HT-29 (cell line): ENCODE data around the gene PNKP. TPM values are rescaled to one million over a fixed set of nuclear protein-coding genes. Genes with fewer than 3 reads are reported as not detected.

Experiments
- DNase-seq: peaks from one replicate; pipeline ENCODE4 v3.0.0-alpha.2; 2015; ENCODE audit warnings: low spot score
- total RNA-seq: library from RNA; depleted of rRNA; stranded (reverse); fragments of >200 nt; shearing (Covaris generic); gene quantifications from 2 replicates; pipeline ENCODE4 v1.2.3, GENCODE V29; 2014

Gene PNKP
- total RNA-seq, 1 experiment from 2014 or later: 243 TPM

GRCh38 chr19:49890349-49891311, 23.3 kb upstream of the PNKP start:
- DNase-seq: peak; percentile 71

- DNase-seq: peak; percentile 90
Observed at GRCh38 chr19:49889687-49890348, 22.4 kb upstream of the PNKP start.

- no peak for DNase-seq
Observed at GRCh38 chr19:49889038-49889686, 21.8 kb upstream of the PNKP start.

DNA sequence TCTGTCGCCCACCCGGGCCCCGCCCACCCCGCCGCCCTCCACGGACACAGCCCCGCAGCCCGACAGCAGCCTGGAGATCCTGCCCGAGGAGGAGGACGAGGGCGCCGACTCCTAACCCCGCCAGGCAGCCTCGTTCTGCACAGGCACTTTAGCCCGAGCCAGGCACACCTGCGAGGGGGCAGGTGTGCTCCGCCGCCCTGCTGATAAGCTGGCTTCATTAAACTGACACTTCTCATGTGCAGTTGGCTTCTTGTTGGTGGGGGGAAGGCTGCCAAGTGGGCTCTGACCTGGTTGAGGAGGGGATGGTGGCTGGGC, 21.1 kb upstream of the PNKP start:
- DNase-seq: peak; percentile 59

DNA sequence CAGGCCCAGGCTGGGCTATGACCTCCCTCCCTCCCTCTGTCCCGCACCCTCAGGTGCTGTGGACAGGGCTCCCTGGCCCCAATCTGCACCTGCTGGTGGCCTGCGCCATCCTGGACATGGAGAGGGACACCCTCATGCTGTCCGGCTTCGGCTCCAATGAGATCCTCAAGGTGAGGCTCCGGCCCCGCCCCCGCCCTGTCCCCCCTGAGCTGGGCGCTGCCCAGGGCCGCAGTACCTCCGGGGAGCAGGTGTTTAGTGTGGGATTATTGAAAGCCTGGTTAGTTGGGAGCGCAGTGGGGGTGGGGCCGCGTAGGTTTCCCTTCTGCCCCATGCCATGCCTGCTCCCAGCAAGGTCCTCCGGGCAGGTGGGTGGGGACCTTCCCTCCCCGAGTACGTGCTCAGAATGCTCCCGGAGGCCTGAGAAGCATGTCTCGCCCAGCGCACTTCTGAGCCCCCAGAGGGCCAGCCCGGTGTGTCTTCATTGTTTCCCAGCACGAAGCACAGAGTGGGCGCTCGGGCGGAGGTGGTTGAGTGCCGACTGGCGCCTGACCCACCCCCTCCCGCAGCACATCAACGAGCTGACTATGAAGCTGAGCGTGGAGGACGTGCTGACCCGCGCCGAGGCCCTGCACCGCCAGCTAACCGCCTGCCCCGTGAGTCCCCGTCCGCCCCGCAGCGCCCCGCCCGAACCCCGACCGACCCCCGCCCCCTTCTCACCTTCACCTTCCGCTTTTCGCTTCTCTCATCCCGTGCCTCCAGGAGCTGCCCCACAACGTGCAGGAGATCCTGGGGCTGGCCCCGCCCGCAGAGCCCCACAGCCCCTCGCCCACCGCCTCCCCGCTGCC, 20.5 kb upstream of the PNKP start:
- peak; percentile 85 for DNase-seq

DNA sequence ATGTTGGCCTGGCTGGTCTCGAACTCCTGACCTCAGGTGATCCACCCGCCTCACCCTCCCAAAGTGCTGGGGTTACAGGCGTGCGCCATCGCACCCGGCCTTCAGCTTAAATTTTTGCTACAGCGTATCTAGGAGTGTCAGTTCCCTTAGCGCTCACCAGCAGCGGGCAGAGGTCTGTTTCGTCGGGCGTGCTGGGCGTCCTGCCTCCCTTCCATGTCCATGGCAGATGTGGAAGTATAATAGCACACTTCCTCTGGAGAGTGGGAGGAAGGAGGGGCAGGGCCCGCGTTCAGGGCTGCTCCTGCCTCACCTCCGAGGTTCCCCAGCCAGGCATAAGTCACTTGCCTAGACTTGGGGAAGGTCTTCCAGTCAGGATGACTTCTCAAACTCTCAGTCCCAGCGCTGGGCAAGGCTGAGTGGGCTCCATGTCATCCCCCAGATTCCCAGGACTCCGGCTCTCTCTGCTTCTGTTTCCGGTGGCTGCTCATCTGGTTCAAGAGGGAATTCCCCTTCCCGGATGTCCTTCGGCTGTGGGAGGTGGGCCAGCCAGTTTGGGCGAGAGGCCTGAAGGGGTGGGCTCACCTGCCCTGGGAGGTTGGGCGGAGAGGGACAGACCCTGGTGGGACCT, 19.8 kb upstream of the PNKP start:
- DNase-seq: peak; percentile 81

DNA sequence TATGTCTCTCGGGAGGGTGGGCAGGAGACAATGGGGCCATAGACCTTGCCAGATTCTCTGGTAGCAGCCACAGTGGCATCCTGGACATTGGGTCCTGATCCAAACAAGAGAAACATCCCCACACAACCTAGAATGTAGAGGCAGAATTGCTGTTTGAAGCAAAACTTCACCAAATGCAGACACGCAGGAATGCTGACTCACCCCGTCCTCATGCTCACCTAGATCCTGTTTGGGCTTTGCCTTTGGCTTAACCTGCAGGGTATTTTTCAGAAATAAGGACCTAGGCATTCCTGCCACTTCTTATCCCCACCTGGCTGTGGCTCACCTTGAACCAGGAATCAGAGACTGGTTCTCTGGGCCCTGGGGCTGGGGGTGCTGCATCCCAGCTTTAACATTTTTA, 17.4 kb upstream of the PNKP start:
- DNase-seq: no peak

DNA sequence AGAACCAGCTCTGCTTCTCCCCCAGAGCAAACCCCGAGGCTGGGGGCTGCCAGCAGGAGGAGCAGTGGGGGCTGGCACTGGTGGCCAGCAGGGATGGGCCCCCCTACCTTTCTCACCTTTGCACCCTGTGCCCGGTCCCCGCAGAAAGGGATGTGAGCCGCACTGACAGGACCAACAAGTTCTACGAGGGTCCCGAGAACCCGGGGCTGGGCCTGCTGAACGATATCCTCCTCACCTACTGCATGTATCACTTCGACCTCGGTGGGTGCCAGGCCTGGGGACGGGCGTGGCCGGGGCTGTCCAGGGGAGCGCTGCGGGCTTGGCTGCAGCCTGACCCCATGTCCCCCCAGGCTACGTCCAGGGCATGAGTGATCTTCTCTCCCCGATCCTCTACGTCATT, 16.7 kb upstream of the PNKP start:
- no peak for DNase-seq

- DNase-seq: no peak
Observed at GRCh38 chr19:49883094-49883493, 15.7 kb upstream of the PNKP start.

DNA sequence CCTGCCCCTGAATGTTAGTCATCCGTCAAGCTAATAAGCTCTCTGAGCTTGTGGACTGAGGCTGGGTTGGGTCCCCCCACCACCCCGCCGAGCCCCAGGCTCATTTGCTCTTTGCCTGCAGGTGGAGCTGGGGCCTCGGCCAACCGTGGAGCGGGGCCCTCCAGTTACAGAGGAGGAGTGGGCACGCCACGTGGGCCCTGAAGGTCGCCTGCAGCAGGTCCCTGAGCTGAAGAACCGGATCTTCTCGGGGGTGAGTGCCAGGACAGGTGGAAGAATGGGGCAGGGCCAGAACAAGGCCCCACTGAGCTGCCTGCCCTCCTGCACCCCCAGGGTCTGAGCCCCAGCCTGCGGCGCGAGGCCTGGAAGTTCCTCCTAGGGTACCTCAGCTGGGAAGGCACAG, 15.3 kb upstream of the PNKP start:
- DNase-seq: no peak

- DNase-seq: no peak
Observed at GRCh38 chr19:49881672-49882394, 14.5 kb upstream of the PNKP start.

DNA sequence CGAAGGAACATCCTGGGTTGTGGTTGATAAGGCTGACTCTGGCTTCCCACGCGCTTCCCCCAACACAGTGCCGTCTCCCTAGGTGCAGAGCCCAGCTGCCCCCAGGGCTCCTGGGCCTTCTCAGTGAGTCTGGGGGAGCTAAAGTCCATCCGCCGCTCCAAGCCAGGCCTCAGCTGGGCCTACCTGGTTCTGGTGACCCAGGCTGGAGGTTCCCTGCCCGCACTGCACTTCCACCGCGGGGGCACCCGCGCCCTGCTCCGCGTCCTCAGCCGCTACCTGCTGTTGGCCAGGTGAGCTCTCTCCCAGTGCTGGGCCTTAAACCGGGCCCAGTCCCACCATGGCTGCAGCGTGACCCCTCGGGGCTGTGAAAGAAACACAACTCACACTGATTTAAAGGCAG, 13.8 kb upstream of the PNKP start:
- DNase-seq: no peak

DNA sequence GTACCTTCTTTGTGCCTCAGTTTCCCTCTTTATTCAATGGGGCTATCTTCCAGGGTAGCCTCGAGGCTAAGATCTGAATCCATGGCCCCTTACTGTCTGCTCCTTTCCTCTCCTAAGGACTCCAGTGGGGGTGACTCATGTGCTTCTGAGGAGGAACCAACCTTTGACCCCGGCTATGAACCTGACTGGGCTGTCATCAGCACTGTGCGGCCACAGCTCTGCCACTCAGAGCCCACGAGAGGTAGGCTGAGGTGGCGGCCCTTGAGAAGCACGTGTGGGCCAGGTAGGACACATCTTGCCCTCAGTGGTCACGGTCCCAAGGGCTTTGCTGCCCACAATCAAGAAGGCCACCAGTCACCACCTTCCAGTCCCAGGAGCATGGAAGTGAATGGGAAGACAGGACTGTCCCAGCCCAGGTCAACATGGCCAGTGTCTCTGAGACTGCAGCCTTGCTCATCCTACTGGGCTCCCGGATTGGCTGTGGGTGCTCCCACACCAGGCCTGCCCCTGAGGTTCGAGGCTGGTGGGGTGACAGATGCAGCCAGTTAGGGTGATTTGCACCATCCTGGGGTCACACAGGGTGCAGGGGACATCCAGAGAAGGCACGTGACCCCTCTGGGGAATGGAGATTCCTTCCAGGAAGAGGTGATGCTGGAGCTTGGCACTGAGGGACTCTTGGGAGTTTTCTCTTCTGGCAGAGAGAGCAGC, 12.9 kb upstream of the PNKP start:
- no peak for DNase-seq

GRCh38 chr19:49879243-49879963, 12.0 kb upstream of the PNKP start:
- DNase-seq: no peak

DNA sequence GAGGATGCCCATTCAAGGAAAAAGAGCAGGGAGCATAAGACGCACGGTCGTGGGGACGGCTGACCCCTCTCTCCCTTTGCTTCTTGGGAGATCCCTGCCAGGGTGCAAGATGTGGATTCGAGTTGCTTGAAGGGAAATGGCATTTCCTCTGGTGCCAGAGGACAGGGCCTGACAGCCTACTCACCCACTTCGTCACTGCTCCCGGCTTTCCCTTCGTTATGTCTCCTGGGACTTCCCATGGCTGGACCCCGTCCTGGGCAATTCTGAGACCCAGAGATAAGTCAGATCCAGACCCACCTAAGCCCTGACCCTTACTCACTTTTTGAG, 11.3 kb upstream of the PNKP start:
- no peak for DNase-seq

GRCh38 chr19:49877879-49878743, 10.7 kb upstream of the PNKP start:
- peak; percentile 100 for DNase-seq

DNA sequence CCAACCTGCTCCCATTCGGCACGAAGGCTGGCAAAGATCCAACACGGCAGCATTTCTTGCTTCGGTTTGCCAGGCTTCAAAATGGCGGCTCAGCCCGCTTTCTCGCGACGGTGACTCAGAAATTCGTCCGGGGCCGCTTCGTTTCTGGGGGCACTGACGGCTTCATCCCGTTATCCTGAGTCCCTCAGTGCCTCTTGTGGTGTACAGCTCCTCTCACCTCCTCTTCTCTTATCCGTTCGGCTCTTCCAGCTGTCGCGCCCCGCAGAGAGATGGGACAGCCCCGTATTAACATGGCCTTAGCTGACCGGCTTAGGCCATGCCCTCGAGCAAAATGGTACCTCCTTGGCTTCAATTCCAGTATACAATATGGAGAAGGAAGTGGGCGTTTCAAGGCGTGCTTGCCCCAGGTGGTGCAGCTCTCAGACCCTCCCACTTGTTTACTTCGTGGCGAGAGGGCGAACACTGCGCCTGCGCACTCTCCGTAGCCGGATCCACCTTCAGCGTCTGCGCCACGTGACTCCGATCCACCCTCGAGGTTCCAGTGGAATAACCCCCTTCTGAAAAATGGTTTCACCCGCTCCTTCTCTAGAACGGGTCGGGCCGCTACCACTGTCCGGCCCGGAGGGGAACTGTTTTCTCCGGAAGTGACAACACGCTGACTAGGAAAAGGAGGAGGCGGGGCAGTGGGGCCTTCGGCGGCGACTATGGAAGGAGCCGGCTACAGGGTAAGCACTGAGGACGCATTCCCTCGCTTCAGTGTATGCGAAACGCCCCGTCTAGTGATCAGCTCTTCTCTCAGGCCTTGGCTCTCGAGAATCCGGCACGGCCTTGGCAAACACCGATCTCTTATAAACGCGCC, 9.9 kb upstream of the PNKP start, which contains the start of the genes AKT1S1 and TBC1D17:
Gene AKT1S1, minus strand, starts transcription at position 336 of the 859 bp plus-strand sequence. CDS start 4,060 bp downstream, outside the sequence.
Gene TBC1D17, plus strand, starts transcription at position 683 of the 859 bp plus-strand sequence. Its CDS starts 22 bp downstream, at position 705.
- DNase-seq: peak; percentile 100
